HCT116 (cell line): ENCODE measurements around the gene KANSL1. TPM values are rescaled to one million over a fixed set of nuclear protein-coding genes. Genes with fewer than 3 reads are reported as not detected.

Experiments used
- ATAC-seq: fragments of 200-7000 bp; cut with Tn5 transposase; 2 replicates; pipeline ENCODE4 v1.9.1; 2020; ENCODE audit warnings: mild to moderate bottlenecking, moderate library complexity
- BruUV-seq: library from RNA; stranded (reverse); fragments of 400-500 nt; replicated peaks from 2 replicates; lab custom pipeline; 2021; lab: Mats Ljungman, UMichigan
- CTCF ChIA-PET: fragments of 300-600 bp; sonication (Branson Sonifier 250); formaldehyde crosslinking; loops from one replicate; lab custom pipeline; 2021; ENCODE audit warnings: antibody characterized with exemption; lab: Charles Lee
- POLR2A ChIA-PET: fragments of 300-600, 350-600 bp; sonication (Branson Sonifier 250); formaldehyde crosslinking; loops from one replicate; lab custom pipeline; 2021; ENCODE audit warnings: antibody characterized with exemption; lab: Charles Lee
- RAD21 ChIA-PET, 2 experiments: fragments of 300-600 bp; sonication (Branson Sonifier 250); formaldehyde crosslinking; loops; one replicate each; lab custom pipeline; 2023; ENCODE audit warnings: low total read pairs in 2 of 2; ENCODE audit not compliant: uncharacterized antibody in 2 of 2, unreplicated experiment in 2 of 2, low non-redundant PET in 1 of 2; lab: Charles Lee
- DNase-seq: peaks from one replicate; pipeline ENCODE4 v3.0.0-alpha.2; 2010; ENCODE audit warnings: low read depth, low spot score
- H2AFZ ChIP-seq: fragments of 200-600 bp; shearing (Covaris generic), sonication (generic); 2 replicates; pipeline ENCODE4 v1.6.1; 2017; ENCODE audit warnings: low read depth, mixed run types, mixed read lengths, antibody characterized with exemption, low read length; ENCODE audit not compliant: poor library complexity, severe bottlenecking
- H3K27ac ChIP-seq: 2 replicates; pipeline ENCODE4 v1.5.1; 2012; ENCODE audit warnings: low read depth, low read length
- H3K27me3 ChIP-seq: fragments of 200-600 bp; sonication (generic); 2 replicates; pipeline ENCODE4 v1.6.1; 2016; ENCODE audit warnings: mixed run types, low read length, mixed read lengths; ENCODE audit not compliant: insufficient read depth
- H3K36me3 ChIP-seq, 2 experiments: fragments of 200-500 bp in 1 of 2; fragments of 200-600 bp in 1 of 2; sonication (Bioruptor generic) in 1 of 2; sonication (generic) in 1 of 2; 2 replicates each; pipeline versions ENCODE4 v1.5.1 to v1.6.1; 2014 to 2016; ENCODE audit warnings: low read length in 2 of 2, inconsistent platforms in 1 of 2, mixed read lengths in 1 of 2, mixed run types in 1 of 2; ENCODE audit not compliant: insufficient read depth in 2 of 2, control insufficient read depth in 1 of 2
- H3K4me1 ChIP-seq, 2 experiments: fragments of 200-600 bp in 1 of 2; sonication (generic) in 1 of 2; 2 replicates each; pipeline versions ENCODE4 v1.5.1 to v1.6.1; 2012 to 2017; ENCODE audit warnings: low read length in 2 of 2, inconsistent platforms in 1 of 2, mild to moderate bottlenecking in 1 of 2, mixed read lengths in 1 of 2, mixed run types in 1 of 2, moderate library complexity in 1 of 2; ENCODE audit not compliant: insufficient read depth in 2 of 2, control insufficient read depth in 1 of 2
- H3K4me2 ChIP-seq: fragments of 200-600 bp; sonication (generic); 2 replicates; pipeline ENCODE4 v1.6.1; 2017; ENCODE audit warnings: mixed run types, low read length, mixed read lengths
- H3K4me3 ChIP-seq, 2 experiments: fragments of 200-600 bp in 1 of 2; sonication (generic) in 1 of 2; replicated peaks in 1 of 2; 2 replicates each; pipeline ENCODE4 v1.5.1; 2011 to 2016; ENCODE audit warnings: low read length in 2 of 2, control low read depth in 1 of 2, low read depth in 1 of 2, mild to moderate bottlenecking in 1 of 2, mixed read lengths in 1 of 2, mixed run types in 1 of 2
- H3K79me2 ChIP-seq: fragments of 200-600 bp; sonication (generic); 2 replicates; pipeline ENCODE4 v1.6.1; 2017; ENCODE audit warnings: mild to moderate bottlenecking, mixed run types, low read length, moderate library complexity, mixed read lengths; ENCODE audit not compliant: insufficient read depth
- H3K9ac ChIP-seq: fragments of 200-600 bp; sonication (generic); 2 replicates; pipeline ENCODE4 v1.6.1; 2016; ENCODE audit warnings: low read length, mixed read lengths
- H3K9me2 ChIP-seq: fragments of 200-600 bp; sonication (generic), shearing (Covaris generic); 2 replicates; pipeline ENCODE4 v1.6.1; 2017; ENCODE audit warnings: mixed run types, mild to moderate bottlenecking, moderate library complexity; ENCODE audit not compliant: insufficient read depth
- H3K9me3 ChIP-seq, 2 experiments: fragments of 200-500 bp in 1 of 2; fragments of 200-600 bp in 1 of 2; sonication (Bioruptor generic) in 1 of 2; sonication (generic) in 1 of 2; 2 replicates each; pipeline ENCODE4 v1.6.1; 2014 to 2017; ENCODE audit warnings: low read length in 2 of 2, mixed read lengths in 2 of 2, inconsistent platforms in 1 of 2, low read depth in 1 of 2, mild to moderate bottlenecking in 1 of 2, mixed run types in 1 of 2, moderate library complexity in 1 of 2; ENCODE audit not compliant: control insufficient read depth in 1 of 2, insufficient read depth in 1 of 2
- H4K20me1 ChIP-seq: fragments of 200-600 bp; sonication (generic), shearing (Covaris generic); 2 replicates; pipeline ENCODE4 v1.6.1; 2017; ENCODE audit warnings: mixed run types, mild to moderate bottlenecking, moderate library complexity; ENCODE audit not compliant: insufficient read depth
- CEBPB ChIP-seq: IDR thresholded peaks from 2 replicates; pipeline ENCODE4 v1.6.1; 2012; ENCODE audit warnings: low read depth
- EZH2phosphoT487 ChIP-seq: fragments of 200-600 bp; IDR thresholded peaks from 2 replicates; pipeline ENCODE4 v1.6.1; 2018; ENCODE audit warnings: antibody characterized with exemption, borderline replicate concordance
- FOSL1 ChIP-seq: IDR thresholded peaks from 2 replicates; pipeline ENCODE4 v1.6.1; 2012; ENCODE audit warnings: low read depth
- MAX ChIP-seq: IDR thresholded peaks from 2 replicates; pipeline ENCODE4 v1.6.1; 2012
- POLR2A ChIP-seq: IDR thresholded peaks from 2 replicates; pipeline ENCODE4 v1.7.0; 2011; ENCODE audit warnings: borderline replicate concordance; ENCODE audit not compliant: insufficient read depth, insufficient read length; ENCODE audit errors: extremely low read depth
- POLR2AphosphoS5 ChIP-seq: IDR thresholded peaks from 2 replicates; pipeline ENCODE4 v1.6.1; 2011; ENCODE audit warnings: mild to moderate bottlenecking, low read depth, low read length, moderate library complexity
- RAD21 ChIP-seq: IDR thresholded peaks from 2 replicates; pipeline ENCODE4 v1.6.1; 2012; ENCODE audit warnings: low read depth, mild to moderate bottlenecking
- REST ChIP-seq: IDR thresholded peaks from 2 replicates; pipeline ENCODE4 v1.6.1; 2012; ENCODE audit warnings: low read depth
- SP1 ChIP-seq: IDR thresholded peaks from 2 replicates; pipeline ENCODE4 v1.6.1; 2012; ENCODE audit warnings: low read depth
- YY1 ChIP-seq: IDR thresholded peaks from 2 replicates; pipeline ENCODE4 v1.6.1; 2011; ENCODE audit warnings: low read length, low read depth, moderate library complexity, mild to moderate bottlenecking; ENCODE audit not compliant: insufficient replicate concordance; ENCODE audit errors: extremely low read depth
- ZBTB33 ChIP-seq: IDR thresholded peaks from 2 replicates; pipeline ENCODE4 v1.6.1; 2011; ENCODE audit warnings: mild to moderate bottlenecking, low read length, moderate library complexity; ENCODE audit not compliant: insufficient replicate concordance; ENCODE audit errors: extremely low read depth
- ZNF274 ChIP-seq: fragments of 200-500 bp; sonication (Bioruptor generic); IDR thresholded peaks from 2 replicates; pipeline ENCODE4 v1.6.1; 2014; ENCODE audit warnings: mild to moderate bottlenecking, low read depth, low read length, inconsistent platforms
- intact Hi-C: fragments of 100-400 bp; cut with micrococcal nuclease; formaldehyde crosslinking; loops from 2 replicates; pipeline ENCODE4 v1.10.0; 2022
- total RNA-seq: library from RNA; stranded (reverse); gene quantifications from one replicate; pipeline ENCODE4 v1.2.1, GENCODE V29; 2021; ENCODE audit not compliant: unreplicated experiment

KANSL1 gene
- total RNA-seq, 1 experiment from 2014 or later, result 77.5 TPM

GRCh38 chr17:46208997-46209396 lies 15.8 kb upstream of the KANSL1 start:
- ChIA-PET POLR2A (interaction anchor here (0.7 kb wide), 1 partner anchor 1576 kb away, joined by 3 read pairs; no protein-coding TSS in a partner anchor), CTCF (no interaction called here), RAD21 (no interaction called here)
- no TSS peak for BruUV-seq
- H4K20me1 ChIP-seq, result peaks cover 4% of the 10 kb centered on the region; the same call in 1 of the 2 replicates
- H3K27ac ChIP-seq, result no peak overlapping the region
- TF ChIP-seq ZBTB33, result no peak
- no peak for TF ChIP-seq POLR2AphosphoS5
- no peak for ATAC-seq
- no peak overlapping the region for H2AFZ ChIP-seq
- intact Hi-C loops, result no loop called here
- H3K9ac ChIP-seq, result no peak overlapping the region
- no peak overlapping the region for H3K4me3 ChIP-seq
- no peaks in the 10 kb centered on the region for H3K27me3 ChIP-seq
- no peaks in the 10 kb centered on the region for H3K9me2 ChIP-seq
- no peak overlapping the region for H3K4me2 ChIP-seq
- H3K4me1 ChIP-seq, result no peaks in the 10 kb centered on the region
- no peaks in the 10 kb centered on the region for H3K9me3 ChIP-seq
- peaks cover 88% of the 10 kb centered on the region for H3K79me2 ChIP-seq
- H3K36me3 ChIP-seq, result peaks cover 2 to 17% of the 10 kb centered on the region in 2 experiments; a peak in 2 of 4 replicates
- no peak for DNase-seq

- intact Hi-C loops, result no loop called here
- Histone ChIP-seq H3K4me3 (no peak overlapping the region), H3K4me1 (no peaks in the 10 kb centered on the region), H3K9me3 (no peaks in the 10 kb centered on the region), H3K27me3 (no peaks in the 10 kb centered on the region), H3K9ac (no peak overlapping the region), H3K36me3 (peaks cover 0 to 11% of the 10 kb centered on the region in 2 experiments; a peak in 1 of 4 replicates), H3K4me2 (no peak overlapping the region), H3K79me2 (peaks cover 90% of the 10 kb centered on the region), H3K27ac (no peak overlapping the region), H3K9me2 (no peaks in the 10 kb centered on the region), H2AFZ (no peak overlapping the region), H4K20me1 (no peaks in the 10 kb centered on the region)
- TF ChIP-seq CEBPB (no peak), YY1 (no peak), REST (no peak), FOSL1 (no peak), MAX (no peak), RAD21 (no peak), POLR2A (no peak), SP1 (no peak), ZNF274 (no peak), EZH2phosphoT487 (no peak)
- ChIA-PET CTCF (no interaction called here), RAD21 (no interaction called here), POLR2A (no interaction called here)
- DNase-seq, result no peak
- no peak for ATAC-seq
- BruUV-seq, result no TSS peak
These were observed 12.7 kb upstream of the KANSL1 start for GRCh38 chr17:46205975-46206374.
